CD4-positive, alpha-beta T cell treated with Interleukin-15 for 1 hour (primary cell): ENCODE results near the gene TUBA3D.
"Not testable (repeated sequence)": the region's sequence is repeated elsewhere in the genome, so short reads cannot be mapped to it uniquely, and the experiment has no call there.

Experiments
- DNase-seq: peaks from one replicate; pipeline ENCODE4 v3.0.0-alpha.2; 2020

TUBA3D gene

GRCh38 chr2:131475831-131476230 is at the start of gene TUBA3D:
TUBA3D (plus strand) TSS chr2:131476119; CDS start chr2:131476200, 81 bp downstream.
- DNase-seq: no peak

DNA sequence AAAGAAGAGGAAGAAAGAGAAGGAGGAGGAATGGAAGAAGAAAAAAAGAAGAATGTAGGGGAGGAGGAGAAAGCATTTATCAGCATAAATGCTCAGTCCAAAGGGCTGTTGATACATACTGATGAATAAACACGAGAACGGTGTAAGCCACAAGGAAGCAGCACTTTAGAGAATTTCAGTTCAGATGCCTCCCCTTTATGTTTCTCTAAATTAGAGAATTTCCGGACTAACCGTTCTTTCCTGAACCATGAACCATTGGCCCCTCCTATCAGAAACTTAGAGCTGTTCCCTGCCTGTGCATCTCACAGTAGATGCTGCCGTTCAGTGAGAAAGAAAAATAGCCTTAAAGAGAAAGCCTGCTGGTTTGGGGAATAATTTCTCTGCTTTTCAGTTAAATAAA is 49.2 kb upstream of the TUBA3D start:
- no peak for DNase-seq

DNA sequence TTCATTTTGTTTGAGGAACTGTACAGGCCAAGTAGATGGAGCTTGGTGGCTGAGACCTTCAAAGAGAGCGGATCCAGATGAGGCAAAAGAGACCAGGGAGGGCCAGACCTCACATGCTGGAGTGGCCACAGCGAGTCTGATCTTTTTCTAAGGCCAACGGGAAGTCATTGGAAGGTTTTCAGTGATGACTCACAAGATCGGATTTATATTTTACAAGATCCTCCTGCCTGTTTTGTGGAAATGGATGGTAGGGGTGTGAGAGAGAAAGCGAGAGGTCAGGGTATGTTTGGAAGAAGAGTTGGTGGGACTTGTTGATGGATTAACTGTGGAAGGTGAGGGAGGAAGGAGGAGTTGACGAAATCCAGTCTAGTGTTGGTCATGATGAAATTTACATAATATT is 44.6 kb upstream of the TUBA3D start:
- DNase-seq: no peak

DNA sequence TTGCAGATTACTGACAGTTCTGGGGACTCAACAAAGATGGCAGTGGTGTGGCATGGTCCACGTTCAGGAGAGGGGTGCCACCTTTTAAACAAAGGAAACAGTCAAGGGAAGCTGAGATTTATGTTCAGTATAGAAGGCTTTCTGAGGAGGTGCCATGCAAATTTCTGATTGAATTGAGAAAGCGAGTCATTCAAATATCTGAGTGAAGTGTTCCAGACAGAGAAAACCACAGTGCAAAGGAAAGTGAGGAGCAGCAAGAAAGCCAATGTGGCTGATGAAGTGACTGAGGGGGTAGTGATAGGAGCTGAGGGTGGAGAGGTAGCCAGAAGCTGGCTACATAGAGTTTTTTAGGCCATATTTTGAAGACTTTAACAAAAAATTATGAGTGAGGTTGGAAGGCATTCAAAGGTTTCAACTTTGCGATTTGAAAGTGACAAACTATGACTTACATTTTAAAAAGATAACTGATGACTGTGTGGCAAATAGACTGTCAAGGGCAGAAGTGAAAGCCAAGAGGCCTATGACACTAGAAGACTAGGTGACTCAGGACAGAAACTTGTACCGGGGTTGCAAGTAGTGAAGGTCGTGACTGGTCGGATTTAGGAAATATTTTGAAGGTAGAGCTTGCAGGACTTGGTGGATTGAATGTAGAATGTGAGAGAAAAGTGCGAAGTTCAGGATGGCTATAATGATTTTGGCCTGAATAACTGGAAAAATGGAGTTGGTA is 35.0 kb upstream of the TUBA3D start:
- DNase-seq: not testable (repeated sequence)

DNA sequence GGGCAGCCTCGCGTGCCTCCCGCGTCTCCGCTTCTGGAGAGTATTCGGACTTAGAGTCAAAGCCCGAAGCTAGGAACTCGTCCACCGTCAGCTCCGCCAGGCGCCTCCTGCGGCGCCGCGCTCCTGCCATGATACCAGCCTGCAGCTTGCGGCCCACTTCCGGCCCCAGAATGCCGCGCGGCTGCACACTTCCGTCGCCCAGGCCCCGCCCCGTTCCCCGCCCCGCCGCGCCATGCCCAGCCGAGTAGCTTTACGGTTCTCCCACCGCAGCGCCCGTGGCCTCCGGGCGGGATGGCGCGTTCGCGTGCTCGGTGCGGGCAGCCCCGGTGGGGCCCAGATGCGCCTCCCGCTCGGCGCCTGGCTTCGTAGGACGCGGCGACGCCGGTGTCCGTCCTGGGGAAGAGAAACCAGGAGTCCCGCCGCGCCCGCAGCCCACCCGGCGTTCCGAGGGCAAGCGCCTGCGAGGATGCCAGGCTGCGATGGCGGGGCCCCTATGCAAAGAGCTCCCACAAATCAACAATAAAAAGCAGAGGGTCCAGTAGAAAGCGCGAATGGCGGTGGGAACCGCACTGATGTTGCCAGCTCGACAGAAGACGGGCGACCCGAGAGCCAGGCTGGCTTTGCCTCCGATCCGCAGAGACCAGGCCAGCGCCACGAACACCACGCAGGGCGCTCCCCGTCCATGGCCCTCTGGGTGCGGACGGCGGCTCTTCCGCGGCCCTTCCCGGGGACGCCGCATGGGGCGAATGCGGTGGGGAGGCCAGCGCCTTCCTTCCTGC is 31.0 kb upstream of the TUBA3D start:
- not testable (repeated sequence) for DNase-seq

- not testable (repeated sequence) for DNase-seq
Measured at GRCh38 chr2:131445515-131445797, 30.5 kb upstream of the TUBA3D start.

GRCh38 chr2:131445896-131446295 is 30.0 kb upstream of the TUBA3D start:
- DNase-seq: no peak

GRCh38 chr2:131447981-131448380 is 27.9 kb upstream of the TUBA3D start:
- DNase-seq: not testable (repeated sequence)

GRCh38 chr2:131451265-131451949 is 24.5 kb upstream of the TUBA3D start:
- DNase-seq: not testable (repeated sequence)

DNA sequence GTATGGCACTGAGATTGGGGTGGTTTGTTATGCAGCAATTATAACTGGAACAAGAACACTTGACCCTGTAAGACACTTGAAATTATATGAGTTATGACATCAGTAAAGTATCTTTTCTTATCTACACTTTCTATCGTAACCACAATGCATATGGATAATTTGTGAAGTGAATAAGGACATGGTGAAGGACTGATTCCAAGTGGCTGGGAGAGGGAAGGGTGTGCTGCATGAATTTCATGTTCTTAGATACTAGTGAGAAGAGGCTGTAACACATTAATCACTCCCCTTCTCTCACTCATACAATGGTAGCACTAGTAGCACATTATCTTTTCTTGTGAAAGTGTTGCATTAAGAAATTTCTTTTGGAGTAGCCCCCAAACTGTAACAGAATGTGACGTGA is 21.0 kb upstream of the TUBA3D start:
- not testable (repeated sequence) for DNase-seq

- DNase-seq: not testable (repeated sequence)
Measured at GRCh38 chr2:131467722-131468121, 8.2 kb upstream of the TUBA3D start.

GRCh38 chr2:131470944-131471343 is 5.0 kb upstream of the TUBA3D start:
- not testable (repeated sequence) for DNase-seq

DNA sequence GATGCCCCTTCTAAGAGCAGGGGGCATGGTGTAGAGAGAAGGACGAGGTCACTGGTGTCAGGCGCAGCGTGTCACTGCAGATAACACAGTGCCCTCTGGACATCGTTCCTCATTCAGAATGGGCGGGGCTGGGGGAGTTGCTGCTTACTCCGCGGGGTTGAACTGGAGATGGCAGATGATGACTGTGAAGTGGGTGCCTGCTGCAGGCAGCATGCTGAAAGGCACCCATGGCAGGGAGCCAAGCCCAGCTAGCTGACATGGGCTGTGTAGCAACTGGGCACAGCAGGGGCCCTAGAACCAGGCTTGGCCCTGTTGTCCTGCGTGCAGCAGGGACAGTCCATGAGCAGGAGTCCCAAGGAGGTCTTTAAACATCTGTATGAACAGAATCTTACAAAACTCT is 4.3 kb upstream of the TUBA3D start:
- DNase-seq: not testable (repeated sequence)

GRCh38 chr2:131473266-131473665 is 2.7 kb upstream of the TUBA3D start:
- DNase-seq: not testable (repeated sequence)

DNA sequence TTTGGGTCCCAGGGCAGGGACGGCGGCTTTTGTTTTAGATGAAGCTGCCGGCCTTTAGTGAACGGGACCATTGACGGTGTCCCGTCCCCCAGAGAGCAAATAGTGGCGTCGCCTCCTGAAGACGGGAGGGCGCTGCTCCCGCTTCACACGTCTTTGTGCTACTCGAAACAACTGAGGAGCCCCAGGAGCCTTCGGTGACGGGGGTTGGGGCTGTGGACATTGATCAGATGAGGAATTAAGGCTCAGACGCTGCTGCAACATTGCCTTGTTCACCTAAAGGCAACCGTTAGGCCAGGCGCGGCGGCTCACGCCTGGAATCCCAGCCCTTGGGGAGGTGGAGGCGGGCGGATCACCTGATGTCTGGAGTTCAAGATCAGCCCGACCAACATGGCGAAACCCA is 444 bp downstream of the TUBA3D start:
- not testable (repeated sequence) for DNase-seq

DNA sequence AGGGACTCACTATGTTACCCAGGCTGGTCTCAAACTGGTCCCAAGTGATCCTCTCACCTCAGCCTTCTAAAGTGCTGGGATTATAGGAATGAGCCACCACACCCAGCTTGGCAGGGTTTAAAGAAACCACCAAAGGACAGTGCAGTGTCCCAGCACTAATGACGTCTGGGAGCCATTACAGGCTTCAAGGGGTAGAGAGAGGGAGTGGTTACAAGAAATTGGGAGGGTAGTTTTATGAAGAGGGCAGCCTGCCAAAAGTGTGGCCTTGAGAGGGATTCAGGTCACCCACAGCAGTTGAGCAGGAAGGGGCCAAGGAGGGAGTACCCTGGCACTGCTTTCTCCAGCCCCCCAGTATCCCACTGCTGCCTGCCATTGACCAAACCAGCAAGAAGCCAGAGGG is 1.3 kb downstream of the TUBA3D start:
- DNase-seq: not testable (repeated sequence)

- not testable (repeated sequence) for DNase-seq
Measured at GRCh38 chr2:131478074-131478849, 2.3 kb downstream of the TUBA3D start.

GRCh38 chr2:131478850-131479461 is 3.0 kb downstream of the TUBA3D start:
- DNase-seq: not testable (repeated sequence)

- not testable (repeated sequence) for DNase-seq
Measured at GRCh38 chr2:131480351-131480750, 4.4 kb downstream of the TUBA3D start.

- not testable (repeated sequence) for DNase-seq
Measured at GRCh38 chr2:131482506-131483155, 6.7 kb downstream of the TUBA3D start.

DNA sequence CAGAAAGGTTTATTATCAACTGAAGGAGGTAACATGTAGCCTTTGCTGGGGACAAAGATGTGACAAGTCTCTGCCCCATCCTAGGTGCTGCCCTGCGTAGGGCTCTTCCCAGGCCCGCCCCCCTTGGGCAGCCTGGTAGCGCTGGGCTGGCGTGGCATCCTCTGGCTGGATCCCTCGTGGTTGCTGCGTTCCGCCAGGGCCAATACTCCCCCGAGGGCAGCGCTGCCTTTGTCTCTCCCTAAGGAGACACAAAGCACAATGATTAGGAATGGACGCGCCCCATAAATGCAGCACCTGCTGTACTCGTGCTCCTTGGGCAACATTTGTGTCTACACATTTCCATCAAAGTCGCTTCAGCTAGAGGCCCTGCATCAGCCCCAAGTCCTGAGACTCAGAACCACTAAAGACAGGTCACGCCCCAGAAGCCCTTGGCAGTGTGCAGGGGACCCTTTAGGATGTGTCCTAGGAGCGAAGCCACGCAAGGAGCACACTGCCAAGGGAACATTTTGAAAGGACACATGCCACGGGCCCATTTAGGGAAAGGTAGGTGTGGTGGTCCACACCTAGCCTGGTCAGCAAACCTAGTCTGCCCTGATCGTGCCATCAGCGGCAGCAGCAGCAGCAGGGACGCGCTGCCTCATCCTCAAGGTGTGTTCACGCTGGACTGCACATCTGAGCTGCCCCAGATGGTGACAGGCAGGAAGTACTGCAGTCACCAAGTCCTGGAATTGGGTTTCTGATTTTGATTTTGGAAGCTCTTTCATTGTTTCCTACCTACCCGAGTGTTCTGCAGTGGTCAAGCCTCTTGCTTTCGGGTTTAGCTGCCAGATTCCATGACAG is 8.3 kb downstream of the TUBA3D start:
- not testable (repeated sequence) for DNase-seq
